Epidermal melanocyte (primary cell): ENCODE measurements around the gene COTL1.
A peak's percentile ranks its signal among the peaks of the same experiment; 100 is the strongest.

Source experiments
- DNase-seq: peaks from one replicate; pipeline ENCODE4 v3.0.0; 2011; ENCODE audit warnings: low spot score; ENCODE audit not compliant: insufficient read length

COTL1 gene

GRCh38 chr16:84597931-84598351, 19.9 kb downstream of the COTL1 start:
- DNase-seq: no peak

- DNase-seq: no peak
These were observed 20.4 kb downstream of the COTL1 start for GRCh38 chr16:84597528-84597896.

- no peak for DNase-seq
These were observed 20.9 kb downstream of the COTL1 start for GRCh38 chr16:84596801-84597527.

GRCh38 chr16:84596161-84596560, 21.7 kb downstream of the COTL1 start:
- DNase-seq: no peak

- no peak for DNase-seq
These were observed 22.8 kb downstream of the COTL1 start for GRCh38 chr16:84595052-84595481.

GRCh38 chr16:84594725-84595038, 23.2 kb downstream of the COTL1 start:
- DNase-seq: no peak

- DNase-seq: no peak
These were observed 23.8 kb downstream of the COTL1 start for GRCh38 chr16:84593825-84594724.

- DNase-seq: no peak
These were observed 25.2 kb downstream of the COTL1 start for GRCh38 chr16:84592718-84593117.

GRCh38 chr16:84589975-84590719, 27.7 kb downstream of the COTL1 start:
- DNase-seq: no peak

- DNase-seq: no peak
These were observed 28.9 kb downstream of the COTL1 start for GRCh38 chr16:84588991-84589390.

GRCh38 chr16:84585886-84586285, 32.0 kb downstream of the COTL1 start:
- DNase-seq: no peak

GRCh38 chr16:84585467-84585866, 32.4 kb downstream of the COTL1 start:
- DNase-seq: no peak

- DNase-seq: no peak
These were observed 33.2 kb downstream of the COTL1 start for GRCh38 chr16:84584678-84585077.

- DNase-seq: no peak
These were observed 33.9 kb downstream of the COTL1 start for GRCh38 chr16:84583995-84584394.

- DNase-seq: peak; percentile 45
These were observed 34.8 kb downstream of the COTL1 start for GRCh38 chr16:84582958-84583516.

GRCh38 chr16:84581158-84581557, 36.7 kb downstream of the COTL1 start:
- no peak for DNase-seq

GRCh38 chr16:84579936-84580335, 37.9 kb downstream of the COTL1 start:
- DNase-seq: no peak

- no peak for DNase-seq
These were observed 39.2 kb downstream of the COTL1 start for GRCh38 chr16:84578538-84579126.

- DNase-seq: no peak
These were observed 40.7 kb downstream of the COTL1 start for GRCh38 chr16:84577034-84577803.

GRCh38 chr16:84575914-84576313, 42.0 kb downstream of the COTL1 start:
- no peak for DNase-seq

- DNase-seq: no peak
These were observed 43.7 kb downstream of the COTL1 start for GRCh38 chr16:84574191-84574590.
